ENCODE data around the gene CLK2. TPM values are rescaled to one million over a fixed set of nuclear protein-coding genes. Genes with fewer than 3 reads are reported as not detected.
A peak's percentile ranks its signal among the peaks of the same experiment; 100 is the strongest.

CLK2 gene
- polyA plus RNA-seq, 1 donor from 2014 or later, result 44.4 TPM

DNA sequence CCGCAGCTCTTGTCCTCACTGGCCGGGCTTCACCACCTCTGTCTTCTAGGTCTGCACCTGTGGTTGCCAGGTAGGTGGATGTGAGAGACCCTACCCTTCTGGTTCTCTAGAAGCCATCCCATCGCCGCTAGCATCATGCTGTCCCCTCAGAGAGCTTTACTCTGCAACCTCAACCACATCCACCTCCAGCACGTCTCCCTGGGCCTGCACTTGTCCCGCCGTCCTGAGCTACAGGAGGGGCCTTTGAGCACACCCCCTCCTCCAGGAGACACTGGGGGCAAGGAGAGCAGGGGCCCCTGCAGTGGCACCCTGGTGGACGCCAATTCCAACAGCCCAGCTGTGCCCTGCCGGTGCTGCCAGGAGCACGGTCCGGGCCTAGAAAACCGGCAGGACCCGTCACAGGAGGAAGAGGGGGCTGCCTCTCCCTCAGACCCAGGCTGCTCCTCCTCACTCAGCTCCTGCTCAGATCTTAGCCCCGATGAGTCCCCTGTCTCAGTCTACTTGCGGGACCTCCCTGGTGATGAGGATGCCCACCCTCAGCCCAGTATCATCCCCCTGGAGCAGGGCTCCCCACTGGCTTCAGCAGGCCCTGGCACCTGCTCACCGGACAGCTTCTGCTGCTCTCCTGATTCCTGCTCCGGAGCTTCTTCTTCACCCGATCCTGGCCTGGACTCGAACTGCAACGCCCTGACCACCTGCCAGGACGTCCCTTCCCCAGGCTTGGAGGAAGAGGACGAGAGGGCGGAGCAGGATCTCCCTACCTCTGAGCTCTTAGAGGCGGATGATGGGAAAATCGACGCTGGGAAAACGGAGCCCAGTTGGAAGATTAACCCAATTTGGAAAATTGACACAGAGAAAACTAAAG is 48.6 kb upstream of the CLK2 start:
- Histone ChIP-seq H3F3A (ENCODE audit: insufficient read depth, low read length, poor library complexity, severe bottlenecking) (no peaks in the 10 kb centered on the region), H3K4me3 (ENCODE audit: low read length) (peak overlapping the region; percentile 90), H4K20me1 (ENCODE audit: insufficient read depth) (peaks cover 7% of the 10 kb centered on the region), H3K27me3 (ENCODE audit: insufficient read depth, low read depth, low read length) (no peaks in the 10 kb centered on the region), H3K9ac (ENCODE audit: low read length) (peak overlapping the region; percentile 91), H3K4me2 (ENCODE audit: low read length) (peak overlapping the region; percentile 97), H3K9me3 (ENCODE audit: low read length) (no peaks in the 10 kb centered on the region), H2AFZ (ENCODE audit: low read depth, low read length) (no peak overlapping the region), H3K9me2 (ENCODE audit: insufficient read depth, low read length) (no peaks in the 10 kb centered on the region), H3K27ac (ENCODE audit: low read length) (peak overlapping the region; percentile 79), H3K36me3 (ENCODE audit: insufficient read depth, low read length) (no peaks in the 10 kb centered on the region), H3K79me2 (replicated peaks; ENCODE audit: insufficient read depth, low read length) (peaks cover 28% of the 10 kb centered on the region)
- TF ChIP-seq, protein P1, sequence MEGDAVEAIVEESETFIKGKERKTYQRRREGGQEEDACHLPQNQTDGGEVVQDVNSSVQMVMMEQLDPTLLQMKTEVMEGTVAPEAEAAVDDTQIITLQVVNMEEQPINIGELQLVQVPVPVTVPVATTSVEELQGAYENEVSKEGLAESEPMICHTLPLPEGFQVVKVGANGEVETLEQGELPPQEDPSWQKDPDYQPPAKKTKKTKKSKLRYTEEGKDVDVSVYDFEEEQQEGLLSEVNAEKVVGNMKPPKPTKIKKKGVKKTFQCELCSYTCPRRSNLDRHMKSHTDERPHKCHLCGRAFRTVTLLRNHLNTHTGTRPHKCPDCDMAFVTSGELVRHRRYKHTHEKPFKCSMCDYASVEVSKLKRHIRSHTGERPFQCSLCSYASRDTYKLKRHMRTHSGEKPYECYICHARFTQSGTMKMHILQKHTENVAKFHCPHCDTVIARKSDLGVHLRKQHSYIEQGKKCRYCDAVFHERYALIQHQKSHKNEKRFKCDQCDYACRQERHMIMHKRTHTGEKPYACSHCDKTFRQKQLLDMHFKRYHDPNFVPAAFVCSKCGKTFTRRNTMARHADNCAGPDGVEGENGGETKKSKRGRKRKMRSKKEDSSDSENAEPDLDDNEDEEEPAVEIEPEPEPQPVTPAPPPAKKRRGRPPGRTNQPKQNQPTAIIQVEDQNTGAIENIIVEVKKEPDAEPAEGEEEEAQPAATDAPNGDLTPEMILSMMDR (IDR thresholded peaks at IDR 0.05; ENCODE audit: poor library complexity, severe bottlenecking), result no peak
- no peak for TF ChIP-seq SMC3 (conservative IDR thresholded peaks at IDR 0.05; ENCODE audit: poor library complexity)
- no peak for TF ChIP-seq EP300 (conservative IDR thresholded peaks at IDR 0.05; ENCODE audit: poor library complexity, severe bottlenecking)
- TF ChIP-seq, protein P2, sequence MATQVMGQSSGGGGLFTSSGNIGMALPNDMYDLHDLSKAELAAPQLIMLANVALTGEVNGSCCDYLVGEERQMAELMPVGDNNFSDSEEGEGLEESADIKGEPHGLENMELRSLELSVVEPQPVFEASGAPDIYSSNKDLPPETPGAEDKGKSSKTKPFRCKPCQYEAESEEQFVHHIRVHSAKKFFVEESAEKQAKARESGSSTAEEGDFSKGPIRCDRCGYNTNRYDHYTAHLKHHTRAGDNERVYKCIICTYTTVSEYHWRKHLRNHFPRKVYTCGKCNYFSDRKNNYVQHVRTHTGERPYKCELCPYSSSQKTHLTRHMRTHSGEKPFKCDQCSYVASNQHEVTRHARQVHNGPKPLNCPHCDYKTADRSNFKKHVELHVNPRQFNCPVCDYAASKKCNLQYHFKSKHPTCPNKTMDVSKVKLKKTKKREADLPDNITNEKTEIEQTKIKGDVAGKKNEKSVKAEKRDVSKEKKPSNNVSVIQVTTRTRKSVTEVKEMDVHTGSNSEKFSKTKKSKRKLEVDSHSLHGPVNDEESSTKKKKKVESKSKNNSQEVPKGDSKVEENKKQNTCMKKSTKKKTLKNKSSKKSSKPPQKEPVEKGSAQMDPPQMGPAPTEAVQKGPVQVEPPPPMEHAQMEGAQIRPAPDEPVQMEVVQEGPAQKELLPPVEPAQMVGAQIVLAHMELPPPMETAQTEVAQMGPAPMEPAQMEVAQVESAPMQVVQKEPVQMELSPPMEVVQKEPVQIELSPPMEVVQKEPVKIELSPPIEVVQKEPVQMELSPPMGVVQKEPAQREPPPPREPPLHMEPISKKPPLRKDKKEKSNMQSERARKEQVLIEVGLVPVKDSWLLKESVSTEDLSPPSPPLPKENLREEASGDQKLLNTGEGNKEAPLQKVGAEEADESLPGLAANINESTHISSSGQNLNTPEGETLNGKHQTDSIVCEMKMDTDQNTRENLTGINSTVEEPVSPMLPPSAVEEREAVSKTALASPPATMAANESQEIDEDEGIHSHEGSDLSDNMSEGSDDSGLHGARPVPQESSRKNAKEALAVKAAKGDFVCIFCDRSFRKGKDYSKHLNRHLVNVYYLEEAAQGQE (IDR thresholded peaks at IDR 0.05; ENCODE audit: borderline replicate concordance), result peak; percentile 36
- TF ChIP-seq EZH2 (IDR thresholded peaks at IDR 0.05; ENCODE audit: borderline replicate concordance, insufficient read depth, low read length, poor library complexity, severe bottlenecking), result no peak
- no peak for TF ChIP-seq TAF1 (IDR thresholded peaks at IDR 0.05; ENCODE audit: low read depth)
- no peak for TF ChIP-seq MXI1 (conservative IDR thresholded peaks at IDR 0.05; ENCODE audit: poor library complexity, severe bottlenecking)
- TF ChIP-seq RAD21 (conservative IDR thresholded peaks at IDR 0.05), result no peak
- no peak for TF ChIP-seq POLR2AphosphoS5 (IDR thresholded peaks at IDR 0.05)

DNA sequence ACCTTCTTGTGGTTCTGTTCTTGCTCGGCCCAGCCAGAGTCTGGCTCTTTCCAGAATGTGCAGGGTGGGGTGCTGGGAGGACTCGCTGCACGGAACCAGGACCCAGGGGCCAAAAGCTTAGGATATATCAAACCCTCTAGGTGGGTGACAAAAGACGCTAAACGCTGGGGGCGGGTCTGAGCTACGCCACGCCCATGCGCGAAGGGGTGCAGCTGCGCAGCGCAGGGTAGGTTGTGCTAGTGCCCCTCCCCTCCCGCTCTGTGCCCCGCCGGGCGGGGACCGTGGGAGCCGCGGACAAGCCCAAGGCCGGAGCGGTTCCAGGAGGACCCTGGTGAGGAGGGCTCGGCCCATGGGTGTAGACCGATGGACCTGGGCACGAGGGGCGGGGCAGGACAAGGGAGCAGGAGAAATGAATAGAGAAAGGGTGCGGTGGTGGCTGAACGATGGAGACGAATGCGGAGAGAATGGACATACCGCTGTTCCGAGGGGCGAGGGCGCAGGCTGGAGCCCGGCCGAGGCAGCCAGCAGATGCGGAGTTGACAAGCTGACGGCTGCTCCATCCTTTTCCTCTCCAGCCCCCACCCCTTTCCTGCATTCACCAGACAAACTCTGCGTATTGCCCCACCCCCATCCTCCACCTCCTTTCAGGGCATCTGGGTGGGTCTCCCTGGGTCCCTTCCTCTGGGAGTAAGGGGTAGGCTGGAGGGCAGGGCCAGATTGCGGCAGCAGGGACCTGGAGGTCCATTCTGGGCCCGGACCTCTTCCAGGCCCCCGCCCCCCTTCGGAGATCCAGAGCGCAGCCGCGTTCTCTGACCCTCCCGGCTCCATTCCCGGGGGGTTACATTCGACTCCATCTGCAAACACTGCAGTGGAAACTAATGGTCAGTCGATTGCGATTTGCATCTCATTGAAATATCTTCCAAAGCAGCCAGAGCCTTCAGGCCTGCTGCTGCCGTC is 47.6 kb upstream of the CLK2 start, which contains the start of gene RUSC1:
TSS of gene RUSC1 (plus strand) at position 234 of the 957 bp plus-strand sequence. CDS start 880 bp downstream, outside the sequence.
- Histone ChIP-seq H3K4me2 (ENCODE audit: low read length) (peak within 1 kb of the TSS; percentile 97), H3K9me2 (ENCODE audit: insufficient read depth, low read length) (no peaks in the 10 kb centered on the region), H3K9ac (ENCODE audit: low read length) (peak within 1 kb of the TSS; percentile 91), H3K36me3 (ENCODE audit: insufficient read depth, low read length) (no peaks in the 10 kb centered on the region), H3K27ac (ENCODE audit: low read length) (peak within 1 kb of the TSS; percentile 79), H2AFZ (ENCODE audit: low read depth, low read length) (peak within 1 kb of the TSS; percentile 65), H3K27me3 (ENCODE audit: insufficient read depth, low read depth, low read length) (no peaks in the 10 kb centered on the region), H3F3A (ENCODE audit: insufficient read depth, low read length, poor library complexity, severe bottlenecking) (no peaks in the 10 kb centered on the region), H3K4me3 (ENCODE audit: low read length) (peak within 1 kb of the TSS; percentile 90), H4K20me1 (ENCODE audit: insufficient read depth) (peaks cover 7% of the 10 kb centered on the region), H3K79me2 (replicated peaks; ENCODE audit: insufficient read depth, low read length) (peaks cover 28% of the 10 kb centered on the region), H3K9me3 (ENCODE audit: low read length) (no peaks in the 10 kb centered on the region)
- TF ChIP-seq, protein P1 (IDR thresholded peaks at IDR 0.05; ENCODE audit: poor library complexity, severe bottlenecking), result peak; percentile 16
- TF ChIP-seq EZH2 (IDR thresholded peaks at IDR 0.05; ENCODE audit: borderline replicate concordance, insufficient read depth, low read length, poor library complexity, severe bottlenecking) (no peak), RAD21 (conservative IDR thresholded peaks at IDR 0.05) (peak; percentile 22), EP300 (conservative IDR thresholded peaks at IDR 0.05; ENCODE audit: poor library complexity, severe bottlenecking) (no peak), MXI1 (conservative IDR thresholded peaks at IDR 0.05; ENCODE audit: poor library complexity, severe bottlenecking) (peak; percentile 31), TAF1 (IDR thresholded peaks at IDR 0.05; ENCODE audit: low read depth) (peak; percentile 70), SMC3 (conservative IDR thresholded peaks at IDR 0.05; ENCODE audit: poor library complexity) (no peak), POLR2AphosphoS5 (IDR thresholded peaks at IDR 0.05) (peak; percentile 84)
- TF ChIP-seq, protein P2 (IDR thresholded peaks at IDR 0.05; ENCODE audit: borderline replicate concordance), result no peak
